ENCODE data around the gene CXorf58.
"Not testable (repeated sequence)": the region's sequence is repeated elsewhere in the genome, so short reads cannot be mapped to it uniquely, and the experiment has no call there.

Gene CXorf58

DNA sequence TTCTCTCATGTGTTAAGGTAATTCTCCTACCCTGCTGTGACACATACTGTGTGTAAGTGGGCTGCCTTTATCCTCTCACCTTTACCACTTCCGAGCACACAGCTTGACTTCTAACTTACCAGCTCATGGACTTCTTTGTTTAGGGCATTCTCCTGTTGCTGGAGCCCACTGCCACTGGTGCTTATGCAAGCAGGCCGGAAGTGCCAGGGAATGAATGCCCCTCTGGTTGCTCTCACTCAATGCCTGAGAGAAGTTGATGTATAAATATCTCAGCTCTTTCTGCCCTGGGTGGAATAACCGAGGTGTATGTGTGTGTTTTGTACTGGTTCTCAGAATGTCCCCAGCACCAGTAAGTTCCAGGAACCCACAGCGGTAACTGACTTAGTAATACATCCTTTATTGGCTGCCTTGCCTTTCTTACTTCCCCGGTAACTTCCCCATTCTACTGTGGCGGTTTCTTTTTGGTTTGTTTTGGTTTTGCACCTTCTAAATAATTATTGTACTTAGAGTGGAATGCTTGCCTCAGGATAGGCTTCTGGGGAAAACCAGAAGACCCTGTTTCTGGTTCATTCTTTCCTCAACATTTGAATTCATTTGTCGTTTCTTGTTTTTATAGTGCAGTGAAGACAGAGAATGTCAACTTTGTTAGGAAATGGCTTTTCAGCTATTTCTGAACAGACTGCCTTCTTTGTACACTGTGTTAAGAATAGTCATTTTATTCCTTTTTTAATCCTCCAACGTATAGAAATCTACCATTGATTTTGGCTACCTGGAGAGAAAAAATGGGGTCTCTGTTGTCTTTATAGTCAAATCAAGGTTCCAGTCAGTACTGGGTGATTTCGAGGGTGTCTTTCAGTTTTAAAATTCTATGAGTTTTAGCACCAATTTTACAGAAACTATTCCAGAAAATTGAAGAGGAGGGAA lies 45.4 kb downstream of the CXorf58 start:
- peak; percentile 3 to 9 for DNase-seq (ENCODE audit: low read depth in 2 of 2)

DNA sequence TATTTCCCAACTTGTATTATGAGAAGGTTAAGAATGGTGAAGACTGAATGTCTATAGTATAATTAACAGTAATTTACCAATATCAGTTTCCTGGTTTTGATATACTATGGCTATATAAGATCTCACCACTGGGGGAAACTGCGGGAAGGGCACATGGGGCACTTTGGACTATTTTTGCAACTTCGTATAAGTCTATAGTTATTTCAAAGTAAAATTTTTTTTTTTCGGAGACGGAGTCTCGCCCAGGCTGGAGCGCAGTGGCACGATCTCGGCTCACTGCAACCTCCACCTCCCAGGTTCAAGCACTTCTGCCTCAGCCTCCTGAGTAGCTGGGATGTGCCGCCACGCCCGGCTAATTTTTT lies 46.1 kb downstream of the CXorf58 start:
- DNase-seq (ENCODE audit: low read depth in 2 of 2): no peak

DNA sequence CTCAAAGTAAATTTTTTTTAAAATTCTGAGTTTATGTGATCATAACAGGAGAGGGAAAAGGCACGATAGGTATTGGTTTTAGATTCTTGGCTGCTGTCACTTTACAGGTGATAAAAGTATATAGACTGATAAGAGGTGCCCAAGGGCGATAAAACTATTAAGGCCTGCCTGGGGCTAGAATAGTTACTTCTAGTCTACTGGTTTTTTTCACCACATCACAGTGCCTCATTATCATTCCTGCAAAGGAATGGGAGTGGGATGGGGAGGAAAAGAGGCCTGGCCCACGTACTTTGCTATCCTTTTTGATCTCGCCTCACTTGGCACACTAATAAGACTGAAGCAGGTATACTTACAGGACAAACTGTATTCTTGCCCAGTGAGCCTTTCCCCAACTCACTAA lies 46.6 kb downstream of the CXorf58 start:
- no peak for DNase-seq (ENCODE audit: low read depth in 2 of 2)

DNA sequence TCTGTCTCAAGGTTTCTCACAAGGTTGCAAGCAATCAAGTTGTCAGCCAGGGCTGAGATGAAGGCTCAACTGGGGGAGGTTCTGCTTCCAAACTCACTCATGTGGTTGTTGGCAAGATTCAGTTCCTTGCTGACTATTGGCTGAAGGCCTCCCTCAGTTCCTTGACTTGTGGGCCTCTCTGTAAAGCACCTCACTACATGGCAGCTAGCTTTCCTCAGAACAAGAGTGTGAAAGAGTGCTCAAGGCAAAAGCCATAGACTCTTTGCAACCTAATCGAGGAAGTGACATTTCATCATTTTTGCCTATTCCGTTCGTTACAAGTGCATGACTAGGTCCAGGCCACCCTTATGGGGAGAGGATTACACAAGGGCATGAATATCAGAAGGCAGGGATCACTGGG lies 52.0 kb downstream of the CXorf58 start:
- DNase-seq (ENCODE audit: low read depth in 2 of 2): no peak

DNA sequence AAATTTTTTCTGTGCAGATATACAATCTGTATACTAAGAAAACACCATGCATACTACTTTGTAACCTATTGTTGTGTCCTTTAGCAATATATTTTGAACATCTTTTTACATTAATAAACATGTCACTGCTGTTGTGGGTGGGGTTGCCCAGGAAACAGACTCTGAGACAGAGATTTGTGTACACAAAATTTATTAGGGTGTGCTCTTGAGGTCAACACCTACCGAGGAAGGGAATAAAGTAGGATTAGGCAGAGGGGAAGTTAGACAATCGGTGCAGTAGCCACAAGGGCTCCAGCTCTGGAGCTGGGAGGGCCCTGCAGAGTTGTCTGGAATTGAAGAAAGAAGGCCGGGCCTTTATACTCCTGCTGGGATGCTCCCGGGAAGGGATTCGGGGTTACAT lies 56.4 kb downstream of the CXorf58 start:
- DNase-seq (ENCODE audit: low read depth in 2 of 2): no peak

DNA sequence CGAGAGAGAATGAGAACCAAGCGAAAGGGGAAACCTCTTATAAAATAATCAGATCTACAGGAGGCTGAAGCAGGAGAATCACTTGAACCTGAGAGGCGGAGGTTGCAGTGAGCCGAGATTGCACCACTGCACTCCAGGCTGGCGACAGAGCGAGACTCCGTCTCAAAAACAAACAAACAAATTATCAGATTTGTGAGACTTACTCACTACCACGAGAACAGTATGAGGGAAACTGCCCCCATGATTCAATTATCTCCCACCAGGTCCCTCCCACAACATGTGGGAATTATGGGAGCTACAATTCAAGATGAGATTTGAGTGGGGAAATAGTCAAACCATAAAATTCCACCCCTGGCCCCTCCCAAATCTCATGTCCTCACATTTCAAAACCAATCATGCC lies 57.8 kb downstream of the CXorf58 start:
- not testable (repeated sequence) for DNase-seq (ENCODE audit: low read depth in 2 of 2)

DNA sequence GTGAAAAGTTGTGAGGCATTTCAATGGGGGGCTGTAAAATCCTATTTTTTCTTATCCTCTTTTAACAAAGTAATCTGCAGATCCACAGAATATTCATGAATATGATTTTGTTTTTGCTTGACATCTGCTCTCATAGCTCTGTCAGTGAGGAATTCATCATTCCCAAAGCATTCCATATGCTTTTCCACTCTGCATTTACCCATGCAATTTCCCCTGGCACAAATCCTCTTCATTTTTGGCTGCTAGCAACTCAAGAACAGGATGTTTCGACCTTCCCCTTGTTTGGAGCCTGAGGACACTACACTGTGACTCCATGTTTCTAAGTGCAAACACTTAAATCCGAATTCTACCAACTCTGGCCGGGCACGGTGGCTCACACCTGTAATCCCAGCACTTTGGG lies 70.7 kb downstream of the CXorf58 start:
- DNase-seq (ENCODE audit: low read depth in 2 of 2): no peak

DNA sequence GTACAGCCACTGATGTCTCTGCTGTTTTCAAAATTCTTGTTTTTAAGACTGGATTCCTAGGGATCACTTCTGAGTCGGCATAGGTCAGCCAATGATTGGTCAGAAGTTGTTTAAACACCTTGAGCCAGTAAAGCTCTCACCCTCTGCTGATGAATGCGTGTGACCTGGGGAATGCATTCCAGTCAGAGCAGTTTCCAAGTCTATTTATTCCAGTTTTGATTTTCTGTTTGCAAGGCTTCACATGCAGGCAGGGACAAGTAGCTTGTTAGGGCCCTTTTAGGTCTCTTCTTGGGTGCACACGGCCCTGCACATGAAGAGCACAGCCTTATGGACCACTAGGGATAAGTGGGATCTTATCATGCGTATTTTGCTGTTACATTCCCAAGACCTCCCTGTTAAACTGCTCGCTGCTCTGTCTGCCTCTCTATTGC lies 72.2 kb downstream of the CXorf58 start:
- no peak for DNase-seq (ENCODE audit: low read depth in 2 of 2)

DNA sequence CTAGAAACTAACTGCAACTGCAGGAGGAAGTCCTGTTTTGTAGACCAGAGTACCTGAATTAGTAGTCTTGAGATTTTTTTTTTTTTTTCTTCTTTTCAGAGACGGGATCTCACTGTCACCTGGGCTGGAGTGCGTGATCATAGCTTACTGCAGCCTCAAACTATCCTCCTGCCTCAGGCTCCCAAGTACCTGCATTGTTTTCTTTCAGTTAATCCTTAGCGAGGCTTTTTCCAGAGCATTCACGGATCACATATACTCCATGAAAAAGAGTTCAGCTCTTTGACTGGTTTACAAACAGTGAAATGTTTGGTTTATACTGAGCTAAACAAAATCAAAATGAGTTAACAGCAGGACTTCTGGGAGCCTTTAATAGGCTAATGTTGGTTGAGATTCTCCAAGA lies 73.4 kb downstream of the CXorf58 start:
- DNase-seq (ENCODE audit: low read depth in 2 of 2): no peak

DNA sequence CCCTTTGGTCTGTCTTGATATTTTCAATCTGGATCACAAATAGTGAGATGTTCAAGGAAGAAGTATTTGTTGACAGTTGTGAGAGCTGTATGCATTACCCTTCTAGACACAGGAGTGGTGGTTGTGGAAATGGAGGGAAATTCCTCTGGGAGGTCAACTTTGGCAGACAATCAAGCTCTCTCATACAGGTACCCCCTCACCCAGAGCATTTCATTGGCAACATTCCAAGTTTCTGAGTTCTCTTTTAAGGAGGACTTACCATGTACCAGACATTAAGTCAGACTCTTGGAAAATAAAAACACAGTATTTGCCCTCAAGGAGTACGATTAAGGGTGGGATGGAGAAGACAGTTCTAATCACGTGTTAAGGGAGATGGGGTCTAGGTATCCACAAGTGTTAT lies 73.9 kb downstream of the CXorf58 start:
- no peak for DNase-seq (ENCODE audit: low read depth in 2 of 2)

DNA sequence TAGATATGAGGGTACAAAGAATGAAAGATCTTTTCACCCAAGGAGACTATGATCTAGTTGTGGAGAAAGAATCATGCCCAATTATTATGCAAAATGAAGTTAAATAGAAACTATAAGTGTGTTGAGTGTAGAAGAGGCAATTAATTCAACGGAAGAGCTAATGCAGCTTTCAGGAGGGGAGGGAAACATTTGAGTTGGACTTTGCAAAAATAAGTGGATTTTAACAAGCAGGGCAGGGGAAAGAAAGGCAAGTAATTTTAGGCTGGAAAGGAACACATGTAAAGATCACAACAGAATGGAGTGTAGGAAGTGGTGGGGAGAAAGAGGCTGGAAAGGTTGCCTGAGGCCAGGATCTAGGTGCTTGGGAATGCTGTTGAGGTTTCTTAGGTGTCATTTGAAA lies 75.1 kb downstream of the CXorf58 start:
- no peak for DNase-seq (ENCODE audit: low read depth in 2 of 2)

All from stimulated activated CD4-positive, alpha-beta T cell treated with anti-CD3 and anti-CD28 coated beads, Interleukin-1b, Interleukin-23, amount 100 ng/mL, for 4 hours (primary cell).